SK-N-SH treated with all-trans-retinoic acid at 6 μM for 48 hours (cell line): ENCODE data around the gene EFNB2.

Source experiments
- ATAC-seq: fragments of 200-7000 bp; cut with Tn5 transposase; 3 replicates; pipeline ENCODE4 v1.9.1; 2020; ENCODE audit warnings: mild to moderate bottlenecking, moderate library complexity
- BACH2 ChIP-seq: fragments of 250-450 bp; sonication (Bioruptor Pico); IDR thresholded peaks from 2 replicates; pipeline ENCODE4 v1.9.0; 2021; ENCODE audit warnings: mild to moderate bottlenecking, borderline replicate concordance
- CSDC2 ChIP-seq: fragments of 250-450 bp; sonication (Bioruptor Pico); IDR thresholded peaks from 2 replicates; pipeline ENCODE4 v1.5.0; 2020; ENCODE audit warnings: mild to moderate bottlenecking, moderate library complexity
- GLIS3 ChIP-seq: fragments of 250-450 bp; sonication (Bioruptor Pico); IDR thresholded peaks from 2 replicates; pipeline ENCODE4 v1.5.0; 2020; ENCODE audit warnings: mild to moderate bottlenecking, moderate library complexity
- ISL1 ChIP-seq: fragments of 250-450 bp; sonication (Bioruptor Pico); IDR thresholded peaks from 2 replicates; pipeline ENCODE4 v2.1.2; 2022; ENCODE audit warnings: mild to moderate bottlenecking, moderate library complexity
- OSR1 ChIP-seq: fragments of 250-450 bp; sonication (Bioruptor Pico); IDR thresholded peaks from 2 replicates; pipeline ENCODE4 v1.8.0; 2022; ENCODE audit warnings: moderate library complexity, mild to moderate bottlenecking, inconsistent platforms
- RARB ChIP-seq: fragments of 250-450 bp; sonication (Bioruptor Pico); IDR thresholded peaks from 2 replicates; pipeline ENCODE4 v1.8.0; 2021; ENCODE audit warnings: mild to moderate bottlenecking, moderate library complexity
- SNAI2 ChIP-seq: fragments of 250-450 bp; sonication (Bioruptor Pico); IDR thresholded peaks from 2 replicates; pipeline ENCODE4 v1.5.0; 2020; ENCODE audit warnings: mild to moderate bottlenecking, moderate library complexity
- TOX ChIP-seq: fragments of 250-450 bp; sonication (Bioruptor Pico); IDR thresholded peaks from 2 replicates; pipeline ENCODE4 v1.8.0; 2021; ENCODE audit warnings: mild to moderate bottlenecking, moderate library complexity, borderline replicate concordance
- ZFP3 ChIP-seq: fragments of 250-450 bp; sonication (Bioruptor Pico); IDR thresholded peaks from 2 replicates; pipeline ENCODE4 v1.5.0; 2020; ENCODE audit warnings: mild to moderate bottlenecking, moderate library complexity
- ZNF70 ChIP-seq: fragments of 450-650 bp; formaldehyde crosslinking; IDR thresholded peaks from 2 replicates; pipeline ENCODE4 v1.5.0; 2020; ENCODE audit warnings: mild to moderate bottlenecking, moderate library complexity
- ZNF8 ChIP-seq: fragments of 450-650 bp; formaldehyde crosslinking; IDR thresholded peaks from 2 replicates; pipeline ENCODE4 v1.5.0; 2020; ENCODE audit warnings: mild to moderate bottlenecking, moderate library complexity
- TF ChIP-seq, protein P1 (sequence below): fragments of 250-450 bp; sonication (Bioruptor Pico); IDR thresholded peaks from 2 replicates; pipeline ENCODE4 v1.8.0; 2020; ENCODE audit warnings: mild to moderate bottlenecking, moderate library complexity, borderline replicate concordance
- TF ChIP-seq, protein P2 (sequence below): fragments of 250-450 bp; sonication (Bioruptor Pico); IDR thresholded peaks from 2 replicates; pipeline ENCODE4 v1.5.1; 2020; ENCODE audit warnings: low read depth, mild to moderate bottlenecking, moderate library complexity
- TF ChIP-seq, protein P3 (sequence below): fragments of 250-450 bp; sonication (Bioruptor Pico); IDR thresholded peaks from 2 replicates; pipeline ENCODE4 v1.5.1; 2021; ENCODE audit warnings: mild to moderate bottlenecking, moderate library complexity
- TF ChIP-seq, protein P4 (sequence below): fragments of 250-450 bp; sonication (Bioruptor Pico); IDR thresholded peaks from 2 replicates; pipeline ENCODE4 v1.5.0; 2020; ENCODE audit warnings: mild to moderate bottlenecking, moderate library complexity

The EFNB2 gene

DNA sequence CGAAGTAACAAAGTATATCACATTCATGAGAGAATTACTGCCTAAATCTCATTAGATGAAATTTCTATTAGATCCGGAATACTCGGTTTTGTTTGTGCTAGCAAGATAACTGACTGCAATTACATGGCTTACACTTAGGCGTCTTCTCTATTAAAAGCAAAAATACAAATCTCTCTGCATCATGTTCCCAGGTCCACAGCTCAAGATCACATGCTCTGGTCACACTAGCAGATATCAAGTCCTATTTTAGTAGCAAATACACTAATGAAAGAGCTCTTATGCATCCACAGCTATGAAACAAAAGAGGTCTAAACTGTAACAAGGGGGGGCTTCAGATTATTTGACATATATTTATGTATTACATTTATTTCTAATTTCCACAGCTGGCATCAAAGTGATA lies 53.5 kb downstream of the EFNB2 start:
- TF ChIP-seq OSR1: no peak
- TF ChIP-seq, protein P1, sequence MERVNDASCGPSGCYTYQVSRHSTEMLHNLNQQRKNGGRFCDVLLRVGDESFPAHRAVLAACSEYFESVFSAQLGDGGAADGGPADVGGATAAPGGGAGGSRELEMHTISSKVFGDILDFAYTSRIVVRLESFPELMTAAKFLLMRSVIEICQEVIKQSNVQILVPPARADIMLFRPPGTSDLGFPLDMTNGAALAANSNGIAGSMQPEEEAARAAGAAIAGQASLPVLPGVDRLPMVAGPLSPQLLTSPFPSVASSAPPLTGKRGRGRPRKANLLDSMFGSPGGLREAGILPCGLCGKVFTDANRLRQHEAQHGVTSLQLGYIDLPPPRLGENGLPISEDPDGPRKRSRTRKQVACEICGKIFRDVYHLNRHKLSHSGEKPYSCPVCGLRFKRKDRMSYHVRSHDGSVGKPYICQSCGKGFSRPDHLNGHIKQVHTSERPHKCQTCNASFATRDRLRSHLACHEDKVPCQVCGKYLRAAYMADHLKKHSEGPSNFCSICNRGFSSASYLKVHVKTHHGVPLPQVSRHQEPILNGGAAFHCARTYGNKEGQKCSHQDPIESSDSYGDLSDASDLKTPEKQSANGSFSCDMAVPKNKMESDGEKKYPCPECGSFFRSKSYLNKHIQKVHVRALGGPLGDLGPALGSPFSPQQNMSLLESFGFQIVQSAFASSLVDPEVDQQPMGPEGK: no peak
- TF ChIP-seq RARB (CRISPR knock-in tag): no peak
- TF ChIP-seq ZFP3 (CRISPR knock-in tag): no peak
- TF ChIP-seq ZNF70 (CRISPR knock-in tag): no peak
- no peak for ATAC-seq

DNA sequence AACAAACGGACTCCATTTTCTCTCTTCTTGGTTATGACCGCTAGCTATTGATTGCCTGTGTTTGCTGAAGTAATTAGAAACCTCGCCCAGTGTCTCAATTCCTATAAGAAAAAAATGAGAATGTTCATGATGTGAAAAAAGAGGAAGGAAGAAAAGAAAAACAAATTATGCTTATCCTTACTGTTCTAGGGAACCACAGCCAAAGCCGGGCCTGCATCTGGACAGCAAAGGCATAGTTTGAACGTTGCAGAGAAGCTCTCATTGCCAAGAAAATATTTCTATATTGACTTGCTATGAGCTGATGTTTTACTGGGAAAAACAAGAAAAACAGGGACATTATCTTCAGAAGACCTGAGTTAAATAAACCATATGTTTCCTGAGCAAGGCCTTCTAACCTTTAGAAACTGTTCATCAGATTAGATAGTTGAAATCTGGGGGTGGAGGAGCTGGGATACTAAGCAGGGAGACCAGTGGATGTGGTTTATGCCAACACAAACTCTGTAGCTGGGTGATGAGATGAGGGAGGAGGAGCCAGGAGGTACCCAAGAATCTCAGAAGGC lies 55.0 kb downstream of the EFNB2 start:
- no peak for ATAC-seq
- TF ChIP-seq ZFP3 (CRISPR knock-in tag) (no peak), ZNF8 (CRISPR knock-in tag) (no peak), ZNF70 (CRISPR knock-in tag) (no peak), GLIS3 (CRISPR knock-in tag) (no peak), OSR1 (no peak)
- TF ChIP-seq, protein P2, sequence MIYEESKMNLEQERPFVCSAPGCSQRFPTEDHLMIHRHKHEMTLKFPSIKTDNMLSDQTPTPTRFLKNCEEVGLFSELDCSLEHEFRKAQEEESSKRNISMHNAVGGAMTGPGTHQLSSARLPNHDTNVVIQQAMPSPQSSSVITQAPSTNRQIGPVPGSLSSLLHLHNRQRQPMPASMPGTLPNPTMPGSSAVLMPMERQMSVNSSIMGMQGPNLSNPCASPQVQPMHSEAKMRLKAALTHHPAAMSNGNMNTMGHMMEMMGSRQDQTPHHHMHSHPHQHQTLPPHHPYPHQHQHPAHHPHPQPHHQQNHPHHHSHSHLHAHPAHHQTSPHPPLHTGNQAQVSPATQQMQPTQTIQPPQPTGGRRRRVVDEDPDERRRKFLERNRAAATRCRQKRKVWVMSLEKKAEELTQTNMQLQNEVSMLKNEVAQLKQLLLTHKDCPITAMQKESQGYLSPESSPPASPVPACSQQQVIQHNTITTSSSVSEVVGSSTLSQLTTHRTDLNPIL (CRISPR knock-in tag): no peak
- TF ChIP-seq, protein P1: no peak
- TF ChIP-seq, all 23 proteins: peak for 0

DNA sequence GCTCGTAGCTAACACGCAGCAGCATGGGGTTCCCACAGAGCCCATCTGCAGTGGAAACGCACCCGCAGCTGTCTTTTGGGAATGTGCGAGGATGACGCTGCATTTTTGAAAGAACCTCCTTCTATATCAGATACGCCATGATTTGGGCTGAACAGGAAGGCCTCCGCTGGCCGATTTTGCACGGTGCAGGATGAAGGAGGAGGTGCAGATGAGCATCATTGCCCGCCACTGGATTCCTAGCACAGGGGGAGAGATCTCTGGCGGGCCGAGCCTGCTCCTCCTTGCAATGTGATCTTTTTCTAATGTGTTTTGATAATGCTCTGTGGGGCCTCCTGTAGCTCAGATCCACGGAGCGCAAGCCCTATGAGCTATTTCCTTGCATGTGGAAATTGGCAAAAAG lies 55.5 kb downstream of the EFNB2 start:
- no peak for TF ChIP-seq TOX
- TF ChIP-seq, protein P3, sequence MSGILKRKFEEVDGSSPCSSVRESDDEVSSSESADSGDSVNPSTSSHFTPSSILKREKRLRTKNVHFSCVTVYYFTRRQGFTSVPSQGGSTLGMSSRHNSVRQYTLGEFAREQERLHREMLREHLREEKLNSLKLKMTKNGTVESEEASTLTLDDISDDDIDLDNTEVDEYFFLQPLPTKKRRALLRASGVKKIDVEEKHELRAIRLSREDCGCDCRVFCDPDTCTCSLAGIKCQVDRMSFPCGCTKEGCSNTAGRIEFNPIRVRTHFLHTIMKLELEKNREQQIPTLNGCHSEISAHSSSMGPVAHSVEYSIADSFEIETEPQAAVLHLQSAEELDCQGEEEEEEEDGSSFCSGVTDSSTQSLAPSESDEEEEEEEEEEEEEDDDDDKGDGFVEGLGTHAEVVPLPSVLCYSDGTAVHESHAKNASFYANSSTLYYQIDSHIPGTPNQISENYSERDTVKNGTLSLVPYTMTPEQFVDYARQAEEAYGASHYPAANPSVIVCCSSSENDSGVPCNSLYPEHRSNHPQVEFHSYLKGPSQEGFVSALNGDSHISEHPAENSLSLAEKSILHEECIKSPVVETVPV (CRISPR knock-in tag): no peak
- no peak for TF ChIP-seq SNAI2 (CRISPR knock-in tag)
- TF ChIP-seq OSR1: no peak
- no peak for TF ChIP-seq CSDC2 (CRISPR knock-in tag)
- no peak for TF ChIP-seq BACH2 (CRISPR knock-in tag)
- TF ChIP-seq, protein P4, sequence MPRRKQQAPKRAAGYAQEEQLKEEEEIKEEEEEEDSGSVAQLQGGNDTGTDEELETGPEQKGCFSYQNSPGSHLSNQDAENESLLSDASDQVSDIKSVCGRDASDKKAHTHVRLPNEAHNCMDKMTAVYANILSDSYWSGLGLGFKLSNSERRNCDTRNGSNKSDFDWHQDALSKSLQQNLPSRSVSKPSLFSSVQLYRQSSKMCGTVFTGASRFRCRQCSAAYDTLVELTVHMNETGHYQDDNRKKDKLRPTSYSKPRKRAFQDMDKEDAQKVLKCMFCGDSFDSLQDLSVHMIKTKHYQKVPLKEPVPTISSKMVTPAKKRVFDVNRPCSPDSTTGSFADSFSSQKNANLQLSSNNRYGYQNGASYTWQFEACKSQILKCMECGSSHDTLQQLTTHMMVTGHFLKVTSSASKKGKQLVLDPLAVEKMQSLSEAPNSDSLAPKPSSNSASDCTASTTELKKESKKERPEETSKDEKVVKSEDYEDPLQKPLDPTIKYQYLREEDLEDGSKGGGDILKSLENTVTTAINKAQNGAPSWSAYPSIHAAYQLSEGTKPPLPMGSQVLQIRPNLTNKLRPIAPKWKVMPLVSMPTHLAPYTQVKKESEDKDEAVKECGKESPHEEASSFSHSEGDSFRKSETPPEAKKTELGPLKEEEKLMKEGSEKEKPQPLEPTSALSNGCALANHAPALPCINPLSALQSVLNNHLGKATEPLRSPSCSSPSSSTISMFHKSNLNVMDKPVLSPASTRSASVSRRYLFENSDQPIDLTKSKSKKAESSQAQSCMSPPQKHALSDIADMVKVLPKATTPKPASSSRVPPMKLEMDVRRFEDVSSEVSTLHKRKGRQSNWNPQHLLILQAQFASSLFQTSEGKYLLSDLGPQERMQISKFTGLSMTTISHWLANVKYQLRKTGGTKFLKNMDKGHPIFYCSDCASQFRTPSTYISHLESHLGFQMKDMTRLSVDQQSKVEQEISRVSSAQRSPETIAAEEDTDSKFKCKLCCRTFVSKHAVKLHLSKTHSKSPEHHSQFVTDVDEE: no peak
- TF ChIP-seq RARB (CRISPR knock-in tag): no peak
- no peak for TF ChIP-seq ZNF70 (CRISPR knock-in tag)
- TF ChIP-seq, protein P1: no peak
- TF ChIP-seq, protein P2 (CRISPR knock-in tag): no peak
- no peak for TF ChIP-seq GLIS3 (CRISPR knock-in tag)
- no peak for TF ChIP-seq ISL1 (CRISPR knock-in tag)
- no peak for ATAC-seq
